HEK293 (cell line): ENCODE measurements around the gene RNASEH2C.

Source experiments
- CTCF ChIA-PET: fragments of 350-600 bp; formaldehyde crosslinking; extraction: SDS; loops from one replicate; lab custom pipeline; 2021; ENCODE audit warnings: antibody characterized with exemption; lab: Yijun Ruan, JAX
- POLR2A ChIA-PET: fragments of 300-600 bp; formaldehyde crosslinking; extraction: SDS; loops from one replicate; lab custom pipeline; 2020; ENCODE audit warnings: antibody characterized with exemption, inconsistent platforms; lab: Yijun Ruan, JAX
- H3K27ac ChIP-seq: fragments of 200-500 bp; sonication (Bioruptor generic); 2 replicates; pipeline ENCODE4 v1.5.1; 2014; ENCODE audit warnings: low read depth, low read length, control low read depth, inconsistent platforms; ENCODE audit errors: extremely low read depth
- H3K36me3 ChIP-seq, 2 experiments: fragments of 200-500 bp in 1 of 2; sonication (Bioruptor generic) in 1 of 2; 1 replicate in 1 of 2; 2 replicates in 1 of 2; pipeline ENCODE4 v1.5.1; 2014 to 2017; ENCODE audit warnings: inconsistent platforms in 2 of 2, low read length in 2 of 2; ENCODE audit not compliant: control insufficient read depth in 2 of 2, insufficient read depth in 1 of 2
- H3K4me1 ChIP-seq: fragments of 200-500 bp; sonication (Bioruptor generic); 2 replicates; pipeline ENCODE4 v1.5.1; 2014; ENCODE audit warnings: mild to moderate bottlenecking, low read length, inconsistent platforms; ENCODE audit not compliant: control insufficient read depth, insufficient read depth
- H3K4me3 ChIP-seq: 2 replicates; pipeline ENCODE4 v1.5.1; 2011; ENCODE audit warnings: low read depth, mild to moderate bottlenecking, control low read depth, low read length, moderate library complexity
- H3K9me3 ChIP-seq: fragments of 200-500 bp; sonication (Bioruptor generic); 2 replicates; pipeline ENCODE4 v1.5.1; 2014; ENCODE audit warnings: low read depth, low read length, inconsistent platforms; ENCODE audit not compliant: control insufficient read depth, insufficient read depth
- FEZF1 ChIP-seq: fragments of 450-650 bp; formaldehyde crosslinking; IDR thresholded peaks from 2 replicates; pipeline ENCODE4 v1.5.1; 2016; ENCODE audit warnings: missing biosample characterization, missing genetic modification characterization
- GLI2 ChIP-seq: fragments of 450-650 bp; formaldehyde crosslinking; IDR thresholded peaks from 2 replicates; pipeline ENCODE4; 2017; ENCODE audit warnings: missing biosample characterization, missing genetic modification characterization, low read depth, borderline replicate concordance
- KLF1 ChIP-seq: fragments of 450-650 bp; formaldehyde crosslinking; IDR thresholded peaks from 2 replicates; pipeline ENCODE4 v1.5.1; 2016; ENCODE audit warnings: missing biosample characterization, missing genetic modification characterization
- KLF10 ChIP-seq: fragments of 450-650 bp; IDR thresholded peaks from 2 replicates; pipeline ENCODE4 v1.5.1; 2018; ENCODE audit warnings: missing biosample characterization, mild to moderate bottlenecking, missing genetic modification characterization
- OSR2 ChIP-seq: fragments of 450-650 bp; formaldehyde crosslinking; IDR thresholded peaks from 2 replicates; pipeline ENCODE4 v1.5.1; 2016; ENCODE audit warnings: missing biosample characterization, missing genetic modification characterization
- RBAK ChIP-seq: fragments of 450-650 bp; formaldehyde crosslinking; IDR thresholded peaks from 2 replicates; pipeline ENCODE4 v1.5.1; 2016; ENCODE audit warnings: missing biosample characterization, missing genetic modification characterization
- ZBTB1 ChIP-seq: fragments of 450-650 bp; formaldehyde crosslinking; IDR thresholded peaks from 2 replicates; pipeline ENCODE4 v1.5.1; 2016; ENCODE audit warnings: missing biosample characterization, missing genetic modification characterization
- ZNF114 ChIP-seq: fragments of 450-650 bp; formaldehyde crosslinking; IDR thresholded peaks from 2 replicates; pipeline ENCODE4 v1.5.0; 2017; ENCODE audit warnings: missing biosample characterization, missing genetic modification characterization
- ZNF121 ChIP-seq: fragments of 450-650 bp; formaldehyde crosslinking; IDR thresholded peaks from 2 replicates; pipeline ENCODE4 v1.5.1; 2016; ENCODE audit warnings: missing biosample characterization, missing genetic modification characterization
- ZNF175 ChIP-seq: fragments of 450-650 bp; formaldehyde crosslinking; IDR thresholded peaks from 2 replicates; pipeline ENCODE4 v1.5.1; 2016; ENCODE audit warnings: missing biosample characterization, missing genetic modification characterization
- ZNF530 ChIP-seq: fragments of 450-650 bp; formaldehyde crosslinking; IDR thresholded peaks from 2 replicates; pipeline ENCODE4 v1.5.1; 2016; ENCODE audit warnings: low read depth, missing biosample characterization, missing genetic modification characterization
- ZNF561 ChIP-seq: fragments of 450-650 bp; IDR thresholded peaks from 2 replicates; pipeline ENCODE4 v1.5.1; 2018; ENCODE audit warnings: missing biosample characterization, missing genetic modification characterization, borderline replicate concordance
- ZNF629 ChIP-seq: fragments of 450-650 bp; formaldehyde crosslinking; IDR thresholded peaks from 2 replicates; pipeline ENCODE4 v1.5.1; 2017; ENCODE audit warnings: missing biosample characterization, missing genetic modification characterization
- ZNF658 ChIP-seq: fragments of 450-650 bp; formaldehyde crosslinking; IDR thresholded peaks from 2 replicates; pipeline ENCODE4; 2016; ENCODE audit warnings: missing biosample characterization, missing genetic modification characterization
- ZNF837 ChIP-seq: fragments of 450-650 bp; formaldehyde crosslinking; IDR thresholded peaks from 2 replicates; pipeline ENCODE4 v1.5.1; 2016; ENCODE audit warnings: missing biosample characterization, missing genetic modification characterization
- ZNF843 ChIP-seq: fragments of 450-650 bp; formaldehyde crosslinking; IDR thresholded peaks from 2 replicates; pipeline ENCODE4 v1.5.1; 2016; ENCODE audit warnings: missing biosample characterization, missing genetic modification characterization
- TF ChIP-seq, protein P1 (sequence below): fragments of 450-650 bp; formaldehyde crosslinking; IDR thresholded peaks from 2 replicates; pipeline ENCODE4 v1.5.1; 2016; ENCODE audit warnings: missing biosample characterization, missing genetic modification characterization
- TF ChIP-seq, protein P2 (sequence below): fragments of 450-650 bp; formaldehyde crosslinking; conservative IDR thresholded peaks from 2 replicates; pipeline ENCODE4 v1.5.1; 2016; ENCODE audit warnings: low read depth, missing biosample characterization, missing genetic modification characterization
- TF ChIP-seq, protein P3 (sequence below): fragments of 450-650 bp; IDR thresholded peaks from 2 replicates; pipeline ENCODE4 v1.5.1; 2018; ENCODE audit warnings: missing biosample characterization, mild to moderate bottlenecking, missing genetic modification characterization

The RNASEH2C gene

DNA sequence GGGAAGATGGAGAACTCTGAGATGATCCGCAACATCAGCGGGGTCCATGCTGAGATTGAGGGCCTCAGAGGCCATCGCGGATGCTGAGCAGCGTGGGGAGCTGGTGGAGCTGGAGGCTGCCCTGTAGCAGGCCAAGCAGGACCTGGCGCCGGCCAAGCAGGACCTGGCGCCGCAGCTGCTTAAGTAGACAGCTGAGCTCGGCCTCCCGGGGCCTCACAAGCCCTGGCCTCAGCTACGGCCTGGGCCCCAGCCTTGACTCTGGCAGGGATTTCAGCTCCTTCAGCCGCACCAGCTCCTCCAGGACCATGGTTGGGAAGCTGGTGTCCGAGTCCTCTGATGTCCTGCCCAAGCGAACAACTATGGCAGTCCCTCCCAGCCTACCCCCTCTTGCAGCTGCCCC lies 7.3 kb upstream of the RNASEH2C start:
- Histone ChIP-seq H3K27ac (no peak overlapping the region), H3K9me3 (no peaks in the 10 kb centered on the region)

DNA sequence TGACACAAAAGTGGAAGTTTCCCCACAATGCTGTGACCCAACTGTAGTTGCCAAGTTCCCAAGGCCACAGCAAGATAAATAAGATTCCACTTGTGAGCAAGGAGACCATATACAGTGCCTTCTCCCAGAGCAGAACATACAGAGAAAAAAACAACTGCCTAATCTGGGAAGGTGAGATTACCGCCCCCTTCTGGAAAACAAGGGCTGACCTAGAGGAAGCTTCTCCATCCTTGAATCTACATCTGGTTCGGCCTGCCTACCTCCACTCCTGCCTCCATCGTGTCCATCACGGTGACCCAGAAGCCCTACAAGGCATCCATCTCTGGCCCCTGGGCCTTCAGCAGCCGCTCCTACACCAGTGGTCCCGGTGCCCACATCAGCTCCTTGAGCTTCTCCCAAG lies 6.1 kb upstream of the RNASEH2C start:
- ChIA-PET POLR2A (interaction anchor here (0.6 kb wide), 1 partner anchor 585 kb away, joined by 3 read pairs; no protein-coding TSS in a partner anchor), CTCF (interaction anchor here (0.6 to 1.0 kb wide), 3 partner anchors 14 to 260 kb away, joined by 3 to 9 read pairs (median 3); partner anchors contain the start of gene KAT5)
- Histone ChIP-seq H3K4me3 (no peak overlapping the region), H3K4me1 (no peaks in the 10 kb centered on the region), H3K36me3 (no peaks in the 10 kb centered on the region; a peak in 1 of 3 replicates), H3K9me3 (no peaks in the 10 kb centered on the region), H3K27ac (no peak overlapping the region)
- TF ChIP-seq ZBTB1 (tag by site-specific recombination) (no peak), ZNF530 (tag by site-specific recombination) (no peak), OSR2 (tag by site-specific recombination) (no peak), RBAK (no peak), FEZF1 (tag by site-specific recombination) (no peak), ZNF175 (tag by site-specific recombination) (no peak), ZNF658 (tag by site-specific recombination) (no peak), ZNF561 (tag by site-specific recombination) (no peak), KLF10 (no peak), ZNF843 (tag by site-specific recombination) (no peak)
- TF ChIP-seq, protein P1, sequence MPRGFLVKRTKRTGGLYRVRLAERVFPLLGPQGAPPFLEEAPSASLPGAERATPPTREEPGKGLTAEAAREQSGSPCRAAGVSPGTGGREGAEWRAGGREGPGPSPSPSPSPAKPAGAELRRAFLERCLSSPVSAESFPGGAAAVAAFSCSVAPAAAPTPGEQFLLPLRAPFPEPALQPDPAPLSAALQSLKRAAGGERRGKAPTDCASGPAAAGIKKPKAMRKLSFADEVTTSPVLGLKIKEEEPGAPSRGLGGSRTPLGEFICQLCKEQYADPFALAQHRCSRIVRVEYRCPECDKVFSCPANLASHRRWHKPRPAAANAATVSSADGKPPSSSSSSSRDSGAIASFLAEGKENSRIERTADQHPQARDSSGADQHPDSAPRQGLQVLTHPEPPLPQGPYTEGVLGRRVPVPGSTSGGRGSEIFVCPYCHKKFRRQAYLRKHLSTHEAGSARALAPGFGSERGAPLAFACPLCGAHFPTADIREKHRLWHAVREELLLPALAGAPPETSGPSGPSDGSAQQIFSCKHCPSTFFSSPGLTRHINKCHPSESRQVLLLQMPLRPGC (tag by site-specific recombination) = no peak
- TF ChIP-seq, protein P2, sequence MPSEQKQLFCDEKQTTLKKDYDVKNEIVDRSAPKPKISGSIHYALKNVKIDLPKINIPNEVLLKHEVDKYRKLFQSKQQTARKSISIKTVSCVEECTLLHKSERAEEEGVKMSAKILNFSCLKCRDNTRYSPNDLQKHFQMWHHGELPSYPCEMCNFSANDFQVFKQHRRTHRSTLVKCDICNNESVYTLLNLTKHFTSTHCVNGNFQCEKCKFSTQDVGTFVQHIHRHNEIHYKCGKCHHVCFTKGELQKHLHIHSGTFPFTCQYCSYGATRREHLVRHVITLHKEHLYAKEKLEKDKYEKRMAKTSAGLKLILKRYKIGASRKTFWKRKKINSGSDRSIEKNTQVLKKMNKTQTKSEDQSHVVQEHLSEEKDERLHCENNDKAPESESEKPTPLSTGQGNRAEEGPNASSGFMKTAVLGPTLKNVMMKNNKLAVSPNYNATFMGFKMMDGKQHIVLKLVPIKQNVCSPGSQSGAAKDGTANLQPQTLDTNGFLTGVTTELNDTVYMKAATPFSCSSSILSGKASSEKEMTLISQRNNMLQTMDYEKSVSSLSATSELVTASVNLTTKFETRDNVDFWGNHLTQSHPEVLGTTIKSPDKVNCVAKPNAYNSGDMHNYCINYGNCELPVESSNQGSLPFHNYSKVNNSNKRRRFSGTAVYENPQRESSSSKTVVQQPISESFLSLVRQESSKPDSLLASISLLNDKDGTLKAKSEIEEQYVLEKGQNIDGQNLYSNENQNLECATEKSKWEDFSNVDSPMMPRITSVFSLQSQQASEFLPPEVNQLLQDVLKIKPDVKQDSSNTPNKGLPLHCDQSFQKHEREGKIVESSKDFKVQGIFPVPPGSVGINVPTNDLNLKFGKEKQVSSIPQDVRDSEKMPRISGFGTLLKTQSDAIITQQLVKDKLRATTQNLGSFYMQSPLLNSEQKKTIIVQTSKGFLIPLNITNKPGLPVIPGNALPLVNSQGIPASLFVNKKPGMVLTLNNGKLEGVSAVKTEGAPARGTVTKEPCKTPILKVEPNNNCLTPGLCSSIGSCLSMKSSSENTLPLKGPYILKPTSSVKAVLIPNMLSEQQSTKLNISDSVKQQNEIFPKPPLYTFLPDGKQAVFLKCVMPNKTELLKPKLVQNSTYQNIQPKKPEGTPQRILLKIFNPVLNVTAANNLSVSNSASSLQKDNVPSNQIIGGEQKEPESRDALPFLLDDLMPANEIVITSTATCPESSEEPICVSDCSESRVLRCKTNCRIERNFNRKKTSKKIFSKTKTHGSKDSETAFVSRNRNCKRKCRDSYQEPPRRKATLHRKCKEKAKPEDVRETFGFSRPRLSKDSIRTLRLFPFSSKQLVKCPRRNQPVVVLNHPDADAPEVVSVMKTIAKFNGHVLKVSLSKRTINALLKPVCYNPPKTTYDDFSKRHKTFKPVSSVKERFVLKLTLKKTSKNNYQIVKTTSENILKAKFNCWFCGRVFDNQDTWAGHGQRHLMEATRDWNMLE (tag by site-specific recombination) = no peak
- TF ChIP-seq, protein P3, sequence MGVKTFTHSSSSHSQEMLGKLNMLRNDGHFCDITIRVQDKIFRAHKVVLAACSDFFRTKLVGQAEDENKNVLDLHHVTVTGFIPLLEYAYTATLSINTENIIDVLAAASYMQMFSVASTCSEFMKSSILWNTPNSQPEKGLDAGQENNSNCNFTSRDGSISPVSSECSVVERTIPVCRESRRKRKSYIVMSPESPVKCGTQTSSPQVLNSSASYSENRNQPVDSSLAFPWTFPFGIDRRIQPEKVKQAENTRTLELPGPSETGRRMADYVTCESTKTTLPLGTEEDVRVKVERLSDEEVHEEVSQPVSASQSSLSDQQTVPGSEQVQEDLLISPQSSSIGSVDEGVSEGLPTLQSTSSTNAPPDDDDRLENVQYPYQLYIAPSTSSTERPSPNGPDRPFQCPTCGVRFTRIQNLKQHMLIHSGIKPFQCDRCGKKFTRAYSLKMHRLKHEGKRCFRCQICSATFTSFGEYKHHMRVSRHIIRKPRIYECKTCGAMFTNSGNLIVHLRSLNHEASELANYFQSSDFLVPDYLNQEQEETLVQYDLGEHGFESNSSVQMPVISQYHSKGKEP (tag by site-specific recombination) = no peak

More for the DNA sequence above, 7.3 kb upstream of the RNASEH2C start:
- Histone ChIP-seq H3K4me3 (no peak overlapping the region), H3K36me3 (no peaks in the 10 kb centered on the region), H3K4me1 (no peaks in the 10 kb centered on the region)
- ChIA-PET CTCF (interaction anchor here (0.5 to 2.1 kb wide), 3 partner anchors 9 to 323 kb away, joined by 3 to 4 read pairs (median 3); no protein-coding TSS in a partner anchor), POLR2A (interaction anchor here (1.4 kb wide), 1 partner anchor 8 kb away, joined by 4 read pairs; no protein-coding TSS in a partner anchor)
- no peak for TF ChIP-seq ZNF837
- no peak for TF ChIP-seq ZNF114
- TF ChIP-seq KLF1 (tag by site-specific recombination) = no peak
- no peak for TF ChIP-seq ZNF629
- no peak for TF ChIP-seq ZNF121 (tag by site-specific recombination)
- TF ChIP-seq GLI2 = no peak
